Measurements from ENCODE around the gene CCDC157.

GRCh38 chr22:30315962-30316576 lies 40.7 kb upstream of the CCDC157 start:
- TF ChIP-seq ZEB2 (tag by site-specific recombination; IDR thresholded peaks at IDR 0.05) (no peak), ZNF549 (tag by site-specific recombination; IDR thresholded peaks at IDR 0.05) (no peak), ZBTB7A (tag by site-specific recombination; IDR thresholded peaks at IDR 0.05; ENCODE audit: low read depth) (no peak), ZNF146 (tag by site-specific recombination; IDR thresholded peaks at IDR 0.05) (no peak), KLF16 (tag by site-specific recombination; IDR thresholded peaks at IDR 0.05) (no peak), CTCF (tag by site-specific recombination; IDR thresholded peaks at IDR 0.05) (no peak), ZNF19 (tag by site-specific recombination; IDR thresholded peaks at IDR 0.05; ENCODE audit: low read depth) (no peak), ZNF558 (tag by site-specific recombination; IDR thresholded peaks at IDR 0.05) (no peak), REST (tag by site-specific recombination; IDR thresholded peaks at IDR 0.05) (no peak)
